HepG2 (cell line): ENCODE measurements around the gene PLD1. TPM values are rescaled to one million over a fixed set of nuclear protein-coding genes. Genes with fewer than 3 reads are reported as not detected.

Experiments used
- ATAC-seq: fragments of 200-7000 bp; cut with Tn5 transposase; 3 replicates; pipeline ENCODE4 v1.9.1; 2020; ENCODE audit warnings: mild to moderate bottlenecking, moderate library complexity
- BruUV-seq: library from RNA; stranded (reverse); fragments of 400-500 nt; replicated peaks from 2 replicates; lab custom pipeline; 2021; lab: Mats Ljungman, UMichigan
- CTCF ChIA-PET: fragments of 300-600 bp; formaldehyde crosslinking; extraction: SDS; loops from one replicate; lab custom pipeline; 2021; ENCODE audit warnings: low total read pairs, inconsistent platforms, low intra/inter-chr PET ratio; lab: Yijun Ruan, JAX
- POLR2A ChIA-PET: fragments of 350-600 bp; sonication (Branson Sonifier 250); formaldehyde crosslinking; loops from one replicate; lab custom pipeline; 2020; ENCODE audit warnings: antibody characterized with exemption, inconsistent platforms; lab: Yijun Ruan, JAX
- DNase-seq: peaks from one replicate; pipeline ENCODE4 v3.0.0-alpha.2; 2015; ENCODE audit warnings: low spot score
- FAIRE-seq: peaks from 3 replicates; lab custom pipeline; 2011; peaks lifted over from hg19 to GRCh38; lab: Jason Lieb, UNC
- H2AFZ ChIP-seq: one replicate; pipeline ENCODE4 v1.6.1; 2011; ENCODE audit warnings: low read length, inconsistent platforms
- H3K27ac ChIP-seq: fragments of 300-600 bp; 3 replicates; pipeline ENCODE4 v1.8.0; 2011; ENCODE audit warnings: mixed run types, mild to moderate bottlenecking, mixed read lengths, low read length, inconsistent platforms; ENCODE audit not compliant: insufficient read depth; ENCODE audit errors: extremely low read length
- H3K27me3 ChIP-seq, 2 experiments: fragments of 200-600 bp in 1 of 2; 2 replicates in 1 of 2; 3 replicates in 1 of 2; pipeline versions ENCODE4 v1.6.0 to v1.8.0; 2011; ENCODE audit warnings: low read length in 2 of 2, mild to moderate bottlenecking in 2 of 2, moderate library complexity in 2 of 2, inconsistent platforms in 1 of 2; ENCODE audit not compliant: insufficient read depth in 2 of 2, control insufficient read depth in 1 of 2
- H3K36me3 ChIP-seq, 2 experiments: fragments of 200-600 bp in 1 of 2; replicated peaks in 1 of 2; 2 replicates in 1 of 2; 3 replicates in 1 of 2; pipeline versions ENCODE4 v1.5.1 to v1.8.0; 2011; ENCODE audit warnings: low read length in 2 of 2, inconsistent platforms in 1 of 2; ENCODE audit not compliant: insufficient read depth in 2 of 2, control insufficient read depth in 1 of 2
- H3K4me1 ChIP-seq: 2 replicates; pipeline ENCODE4 v1.5.1; 2012; ENCODE audit warnings: low read length, inconsistent platforms; ENCODE audit not compliant: insufficient read depth
- H3K4me2 ChIP-seq: 2 replicates; pipeline ENCODE4 v1.6.0; 2011; ENCODE audit warnings: low read depth, low read length, inconsistent platforms
- H3K4me3 ChIP-seq, 3 experiments: fragments of 200-600 bp in 1 of 3; sonication (generic), shearing (Covaris generic) in 1 of 3; replicated peaks in 1 of 3; 2 replicates each; pipeline ENCODE4 v1.5.1; 2011 to 2016; ENCODE audit warnings: low read length in 3 of 3, inconsistent platforms in 2 of 3, low read depth in 2 of 3, mild to moderate bottlenecking in 2 of 3, control low read depth in 1 of 3, mixed read lengths in 1 of 3; ENCODE audit not compliant: insufficient read depth in 1 of 3
- H3K79me2 ChIP-seq: one replicate; pipeline ENCODE4 v1.6.1; 2011; ENCODE audit warnings: low read length, inconsistent platforms; ENCODE audit not compliant: insufficient read depth
- H3K9ac ChIP-seq: 2 replicates; pipeline ENCODE4 v1.6.0; 2011; ENCODE audit warnings: mild to moderate bottlenecking, low read depth, low read length, inconsistent platforms; ENCODE audit not compliant: insufficient read depth
- H3K9me3 ChIP-seq: 2 replicates; pipeline ENCODE4 v1.5.1; 2012; ENCODE audit warnings: mild to moderate bottlenecking, low read length
- H4K20me1 ChIP-seq: 2 replicates; pipeline ENCODE4 v1.6.0; 2011; ENCODE audit warnings: inconsistent platforms, mild to moderate bottlenecking, low read length, moderate library complexity; ENCODE audit not compliant: insufficient read depth
- FOSL2 ChIP-seq: sonication (generic); formaldehyde crosslinking; IDR thresholded peaks from 2 replicates; pipeline ENCODE4 v1.4.0; 2020; ENCODE audit warnings: missing genetic modification reagents
- NBN ChIP-seq: fragments of 450-650 bp; conservative IDR thresholded peaks from 2 replicates; pipeline ENCODE4 v1.6.1; 2017
- RARA ChIP-seq: IDR thresholded peaks from 2 replicates; pipeline ENCODE4 v1.6.1; 2016; ENCODE audit warnings: missing genetic modification reagents, missing compliant biosample characterization
- RFX1 ChIP-seq: fragments of 450-650 bp; IDR thresholded peaks from 2 replicates; pipeline ENCODE4 v1.6.1; 2017
- RXRA ChIP-seq: sonication (generic); formaldehyde crosslinking; IDR thresholded peaks from 2 replicates; pipeline ENCODE4 v1.5.1; 2020; ENCODE audit warnings: missing genetic modification reagents
- ZBTB7A ChIP-seq: sonication (generic); formaldehyde crosslinking; IDR thresholded peaks from 2 replicates; pipeline ENCODE4 v1.8.0; 2022; ENCODE audit warnings: mild to moderate bottlenecking, missing genetic modification reagents
- ZMYM4 ChIP-seq: sonication (generic); formaldehyde crosslinking; IDR thresholded peaks from 2 replicates; pipeline ENCODE4 v1.8.1; 2023; ENCODE audit warnings: mild to moderate bottlenecking, missing genetic modification reagents
- ZNF83 ChIP-seq: sonication (generic); formaldehyde crosslinking; IDR thresholded peaks from 2 replicates; pipeline ENCODE4 v1.4.0; 2020; ENCODE audit warnings: missing genetic modification reagents, mild to moderate bottlenecking, borderline replicate concordance
- WGBS: methylation state at CpG from one replicate; pipeline ENCODE4 v1.1.6; 2017; ENCODE audit warnings: low lambda C conversion rate; 5-methylcytosine and 5-hydroxymethylcytosine counted together
- in situ Hi-C: cut with HindIII; loops from 2 replicates; pipeline ENCODE4 v1.10.0; 2017; ENCODE audit warnings: low pct_unique_long_range_greater_than_20kb; ENCODE audit not compliant: extremely low pct_ligation_motif_present
- intact Hi-C: fragments of 100-400 bp; cut with micrococcal nuclease; formaldehyde crosslinking; loops from one replicate; pipeline ENCODE4 v1.10.0; 2022; ENCODE audit not compliant: unreplicated experiment
- polyA plus RNA-seq, 8 experiments: library from polyadenylated mRNA; depleted of rRNA in 3 of 8; stranded (reverse) in 7 of 8; unstranded in 1 of 8; fragments of >200 nt; fragmentation: Illumina TruSeq in 4 of 8; extraction: Trizol in 4 of 8; gene quantifications; 2 replicates each; pipeline versions ENCODE4 v1.2.1 to v1.2.3, GENCODE V29; 2011 to 2016; ENCODE audit warnings: low read depth in 4 of 8, missing spikeins in 1 of 8, mixed read lengths in 1 of 8; ENCODE audit not compliant: insufficient read depth in 1 of 8
- total RNA-seq, 5 experiments: library from RNA; depleted of rRNA; stranded (reverse); fragments of >200 nt; fragmentation: Illumina TruSeq; extraction: Trizol; gene quantifications; 2 replicates each; pipeline ENCODE4 v1.2.3, GENCODE V29; 2016; ENCODE audit warnings: low read depth in 1 of 5
- TF ChIP-seq, protein P1 (sequence below): sonication (generic); formaldehyde crosslinking; IDR thresholded peaks from 2 replicates; pipeline ENCODE4 v1.4.0; 2020; ENCODE audit warnings: mild to moderate bottlenecking, missing genetic modification reagents
- TF ChIP-seq, protein P2 (sequence below): sonication (generic); formaldehyde crosslinking; IDR thresholded peaks from 2 replicates; pipeline ENCODE4 v1.5.1; 2020; ENCODE audit warnings: missing genetic modification reagents, mild to moderate bottlenecking, borderline replicate concordance

PLD1 gene
- total and polyA plus RNA-seq, 2 of the 13 experiments (the other 11 are each of a cell fraction or from before 2014, with no cell fraction given) = 27.1 to 59.4 TPM

DNA sequence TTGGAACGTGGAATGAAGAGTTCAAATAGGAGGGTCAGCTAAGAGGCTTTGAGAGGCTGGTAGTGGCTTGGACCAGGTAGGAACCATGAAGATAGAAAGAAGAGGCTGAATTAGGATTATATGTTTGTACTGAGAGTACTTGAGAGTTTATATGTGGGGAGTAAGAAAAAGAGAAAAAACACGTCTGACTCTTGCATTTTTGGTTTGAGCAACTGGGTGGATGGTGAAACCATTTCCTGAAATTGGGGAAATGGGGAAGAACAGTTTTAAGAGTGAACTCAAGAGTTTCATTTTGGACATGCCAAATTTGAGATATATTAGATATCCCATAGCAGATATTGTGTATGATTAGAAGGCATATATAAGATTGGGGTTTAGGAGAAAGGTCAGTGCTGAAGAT, 257.2 kb downstream of the PLD1 start (continued):
- TF ChIP-seq, protein P1, sequence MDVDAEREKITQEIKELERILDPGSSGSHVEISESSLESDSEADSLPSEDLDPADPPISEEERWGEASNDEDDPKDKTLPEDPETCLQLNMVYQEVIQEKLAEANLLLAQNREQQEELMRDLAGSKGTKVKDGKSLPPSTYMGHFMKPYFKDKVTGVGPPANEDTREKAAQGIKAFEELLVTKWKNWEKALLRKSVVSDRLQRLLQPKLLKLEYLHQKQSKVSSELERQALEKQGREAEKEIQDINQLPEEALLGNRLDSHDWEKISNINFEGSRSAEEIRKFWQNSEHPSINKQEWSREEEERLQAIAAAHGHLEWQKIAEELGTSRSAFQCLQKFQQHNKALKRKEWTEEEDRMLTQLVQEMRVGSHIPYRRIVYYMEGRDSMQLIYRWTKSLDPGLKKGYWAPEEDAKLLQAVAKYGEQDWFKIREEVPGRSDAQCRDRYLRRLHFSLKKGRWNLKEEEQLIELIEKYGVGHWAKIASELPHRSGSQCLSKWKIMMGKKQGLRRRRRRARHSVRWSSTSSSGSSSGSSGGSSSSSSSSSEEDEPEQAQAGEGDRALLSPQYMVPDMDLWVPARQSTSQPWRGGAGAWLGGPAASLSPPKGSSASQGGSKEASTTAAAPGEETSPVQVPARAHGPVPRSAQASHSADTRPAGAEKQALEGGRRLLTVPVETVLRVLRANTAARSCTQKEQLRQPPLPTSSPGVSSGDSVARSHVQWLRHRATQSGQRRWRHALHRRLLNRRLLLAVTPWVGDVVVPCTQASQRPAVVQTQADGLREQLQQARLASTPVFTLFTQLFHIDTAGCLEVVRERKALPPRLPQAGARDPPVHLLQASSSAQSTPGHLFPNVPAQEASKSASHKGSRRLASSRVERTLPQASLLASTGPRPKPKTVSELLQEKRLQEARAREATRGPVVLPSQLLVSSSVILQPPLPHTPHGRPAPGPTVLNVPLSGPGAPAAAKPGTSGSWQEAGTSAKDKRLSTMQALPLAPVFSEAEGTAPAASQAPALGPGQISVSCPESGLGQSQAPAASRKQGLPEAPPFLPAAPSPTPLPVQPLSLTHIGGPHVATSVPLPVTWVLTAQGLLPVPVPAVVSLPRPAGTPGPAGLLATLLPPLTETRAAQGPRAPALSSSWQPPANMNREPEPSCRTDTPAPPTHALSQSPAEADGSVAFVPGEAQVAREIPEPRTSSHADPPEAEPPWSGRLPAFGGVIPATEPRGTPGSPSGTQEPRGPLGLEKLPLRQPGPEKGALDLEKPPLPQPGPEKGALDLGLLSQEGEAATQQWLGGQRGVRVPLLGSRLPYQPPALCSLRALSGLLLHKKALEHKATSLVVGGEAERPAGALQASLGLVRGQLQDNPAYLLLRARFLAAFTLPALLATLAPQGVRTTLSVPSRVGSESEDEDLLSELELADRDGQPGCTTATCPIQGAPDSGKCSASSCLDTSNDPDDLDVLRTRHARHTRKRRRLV = no peak
- no peak for TF ChIP-seq RFX1

DNA sequence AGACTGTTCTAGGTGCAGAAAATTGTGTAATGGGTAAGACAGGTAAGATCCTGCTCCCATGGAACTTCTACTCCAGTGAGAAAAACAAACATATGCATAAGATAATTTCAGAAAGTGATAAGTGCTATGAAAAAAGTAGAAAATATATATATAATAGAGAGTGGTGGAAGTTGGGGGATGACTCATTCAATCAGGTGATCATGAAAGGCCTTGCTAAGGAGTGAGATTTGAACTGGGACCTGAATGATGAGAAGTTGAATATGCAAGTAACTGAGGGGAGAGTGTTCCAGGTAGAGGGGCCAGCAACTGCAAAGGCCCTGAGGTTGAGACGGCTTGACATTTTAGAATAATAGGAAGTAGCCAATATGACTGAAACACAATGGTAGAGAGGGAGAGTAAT, 257.8 kb downstream of the PLD1 start:
- no TSS peak for BruUV-seq
- FAIRE-seq (no peak), ATAC-seq (no peak), DNase-seq (no peak)
- Histone ChIP-seq H4K20me1 (no peaks in the 10 kb centered on the region), H3K79me2 (no peaks in the 10 kb centered on the region), H3K9ac (no peak overlapping the region), H3K27ac (no peak overlapping the region), H3K36me3 (no peaks in the 10 kb centered on the region), H2AFZ (no peak overlapping the region), H3K4me2 (no peak overlapping the region), H3K27me3 (no peaks in the 10 kb centered on the region), H3K4me1 (peaks cover 12% of the 10 kb centered on the region), H3K9me3 (no peaks in the 10 kb centered on the region), H3K4me3 (no peak overlapping the region)
- 88% methylated on average over 1 of the region's 1 CpG for WGBS
- POLR2A ChIA-PET = no interaction called here
- in situ Hi-C loops (no loop called here), intact Hi-C loops (no loop called here)
- CTCF ChIA-PET = no interaction called here
- TF ChIP-seq ZMYM4 (no peak), NBN (no peak), ZNF83 (CRISPR knock-in tag) (no peak), RARA (CRISPR knock-in tag) (no peak), RXRA (CRISPR knock-in tag) (no peak), FOSL2 (CRISPR knock-in tag) (no peak), ZBTB7A (no peak)
- TF ChIP-seq, protein P2, sequence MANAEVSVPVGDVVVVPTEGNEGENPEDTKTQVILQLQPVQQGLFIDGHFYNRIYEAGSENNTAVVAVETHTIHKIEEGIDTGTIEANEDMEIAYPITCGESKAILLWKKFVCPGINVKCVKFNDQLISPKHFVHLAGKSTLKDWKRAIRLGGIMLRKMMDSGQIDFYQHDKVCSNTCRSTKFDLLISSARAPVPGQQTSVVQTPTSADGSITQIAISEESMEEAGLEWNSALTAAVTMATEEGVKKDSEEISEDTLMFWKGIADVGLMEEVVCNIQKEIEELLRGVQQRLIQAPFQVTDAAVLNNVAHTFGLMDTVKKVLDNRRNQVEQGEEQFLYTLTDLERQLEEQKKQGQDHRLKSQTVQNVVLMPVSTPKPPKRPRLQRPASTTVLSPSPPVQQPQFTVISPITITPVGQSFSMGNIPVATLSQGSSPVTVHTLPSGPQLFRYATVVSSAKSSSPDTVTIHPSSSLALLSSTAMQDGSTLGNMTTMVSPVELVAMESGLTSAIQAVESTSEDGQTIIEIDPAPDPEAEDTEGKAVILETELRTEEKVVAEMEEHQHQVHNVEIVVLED (CRISPR knock-in tag) = no peak
